ENCODE results near the gene FAM3B.

FAM3B gene

GRCh38 chr21:41398251-41398650 is 81.7 kb downstream of the FAM3B start:
- no peak for DNase-seq

GRCh38 chr21:41398831-41399230 is 82.2 kb downstream of the FAM3B start:
- DNase-seq = no peak

- DNase-seq = no peak
Observed at GRCh38 chr21:41399246-41399800, 82.7 kb downstream of the FAM3B start.

- DNase-seq = no peak
Observed at GRCh38 chr21:41402231-41402630, 85.6 kb downstream of the FAM3B start.

- DNase-seq = no peak
Observed at GRCh38 chr21:41402796-41403195, 86.2 kb downstream of the FAM3B start.

GRCh38 chr21:41403331-41403730 is 86.7 kb downstream of the FAM3B start:
- DNase-seq = no peak

GRCh38 chr21:41403966-41404365 is 87.4 kb downstream of the FAM3B start:
- DNase-seq = no peak

GRCh38 chr21:41405321-41405720 is 88.7 kb downstream of the FAM3B start:
- no peak for DNase-seq

GRCh38 chr21:41406340-41406739 is 89.7 kb downstream of the FAM3B start:
- DNase-seq = no peak

Measured in amniotic stem cell (primary cell).